GM23248 (cell line): ENCODE results near the gene PRKCE. TPM values are rescaled to one million over a fixed set of nuclear protein-coding genes. Genes with fewer than 3 reads are reported as not detected.
A peak's percentile ranks its signal among the peaks of the same experiment; 100 is the strongest.

Source experiments
- DNase-seq: peaks from one replicate; pipeline ENCODE4 v3.0.0-alpha.2; 2015
- H2AFZ ChIP-seq: fragments of 200-600 bp; sonication (generic); 2 replicates; pipeline ENCODE4 v1.6.1; 2016; ENCODE audit warnings: antibody characterized with exemption
- H3F3A ChIP-seq: fragments of 200-600 bp; sonication (generic); 2 replicates; pipeline ENCODE4 v1.6.1; 2016; ENCODE audit warnings: mild to moderate bottlenecking, antibody characterized with exemption, mixed run types; ENCODE audit not compliant: insufficient read depth
- H3K27ac ChIP-seq: fragments of 200-600 bp; sonication (generic); 2 replicates; pipeline ENCODE4 v1.5.1; 2016; ENCODE audit warnings: mild to moderate bottlenecking
- H3K27me3 ChIP-seq: fragments of 200-600 bp; sonication (generic); replicated peaks from 2 replicates; pipeline ENCODE4 v1.6.1; 2016; ENCODE audit warnings: mild to moderate bottlenecking; ENCODE audit not compliant: insufficient read depth
- H3K36me3 ChIP-seq: fragments of 200-600 bp; sonication (generic); 2 replicates; pipeline ENCODE4 v1.6.1; 2016; ENCODE audit warnings: low read depth, mild to moderate bottlenecking
- H3K4me1 ChIP-seq: fragments of 200-600 bp; sonication (generic); 2 replicates; pipeline ENCODE4 v1.6.1; 2016; ENCODE audit warnings: mild to moderate bottlenecking; ENCODE audit not compliant: insufficient read depth
- H3K4me2 ChIP-seq: fragments of 200-600 bp; sonication (generic); one replicate; pipeline ENCODE4 v1.6.1; 2016; ENCODE audit warnings: mild to moderate bottlenecking; ENCODE audit not compliant: unreplicated experiment
- H3K4me3 ChIP-seq: fragments of 200-600 bp; sonication (generic); 2 replicates; pipeline ENCODE4 v1.5.1; 2016; ENCODE audit warnings: mild to moderate bottlenecking
- H3K79me2 ChIP-seq: fragments of 200-600 bp; sonication (generic); 2 replicates; pipeline ENCODE4 v1.6.1; 2016; ENCODE audit warnings: mild to moderate bottlenecking; ENCODE audit not compliant: insufficient read depth
- H3K9ac ChIP-seq: fragments of 200-600 bp; sonication (generic); 2 replicates; pipeline ENCODE4 v1.6.1; 2016; ENCODE audit warnings: mild to moderate bottlenecking
- H3K9me2 ChIP-seq: fragments of 200-600 bp; sonication (generic); 2 replicates; pipeline ENCODE4 v1.6.1; 2016; ENCODE audit warnings: mixed run types, mild to moderate bottlenecking, moderate library complexity; ENCODE audit not compliant: insufficient read depth
- H3K9me3 ChIP-seq: fragments of 200-600 bp; sonication (generic); one replicate; pipeline ENCODE4 v1.6.1; 2017; ENCODE audit warnings: low read depth
- H4K20me1 ChIP-seq: fragments of 200-600 bp; sonication (generic); 2 replicates; pipeline ENCODE4 v1.6.0; 2016; ENCODE audit not compliant: insufficient read depth
- EZH2 ChIP-seq: fragments of 200-600 bp; sonication (generic); IDR thresholded peaks from 2 replicates; pipeline ENCODE4 v1.6.1; 2018; ENCODE audit warnings: antibody characterized with exemption, mild to moderate bottlenecking; ENCODE audit not compliant: insufficient read depth, poor library complexity, severe bottlenecking
- EZH2phosphoT487 ChIP-seq: fragments of 200-600 bp; sonication (generic); IDR thresholded peaks from 2 replicates; pipeline ENCODE4 v1.6.1; 2018; ENCODE audit warnings: antibody characterized with exemption, moderate library complexity, mild to moderate bottlenecking, low read depth; ENCODE audit not compliant: insufficient read depth
- WGBS, 2 experiments: methylation state at CpG; one replicate each; pipeline ENCODE4 v1.1.6; 2015 to 2017; ENCODE audit warnings: low lambda C conversion rate in 2 of 2, low coverage in 1 of 2; ENCODE audit errors: missing lambda C conversion rate in 2 of 2; 5-methylcytosine and 5-hydroxymethylcytosine counted together
- in situ Hi-C: fragments of 300-500 bp; cut with MboI; formaldehyde crosslinking; loops from 2 replicates; pipeline ENCODE4 v1.15.0; 2020
- polyA plus RNA-seq: library from polyadenylated mRNA; unstranded; fragments of >200 nt; fragmentation: Nextera tagmentation; extraction: Ambion mirVana; gene quantifications from 2 replicates; pipeline ENCODE4 v1.2.1, GENCODE V29; 2016
- total RNA-seq: library from RNA; depleted of rRNA; stranded (reverse); fragments of >200 nt; shearing (Covaris generic); gene quantifications from 2 replicates; pipeline ENCODE4 v1.2.3, GENCODE V29; 2014

Gene PRKCE
- total and polyA plus RNA-seq, 2 experiments from 2014 or later, result 5.9 to 7.0 TPM

DNA sequence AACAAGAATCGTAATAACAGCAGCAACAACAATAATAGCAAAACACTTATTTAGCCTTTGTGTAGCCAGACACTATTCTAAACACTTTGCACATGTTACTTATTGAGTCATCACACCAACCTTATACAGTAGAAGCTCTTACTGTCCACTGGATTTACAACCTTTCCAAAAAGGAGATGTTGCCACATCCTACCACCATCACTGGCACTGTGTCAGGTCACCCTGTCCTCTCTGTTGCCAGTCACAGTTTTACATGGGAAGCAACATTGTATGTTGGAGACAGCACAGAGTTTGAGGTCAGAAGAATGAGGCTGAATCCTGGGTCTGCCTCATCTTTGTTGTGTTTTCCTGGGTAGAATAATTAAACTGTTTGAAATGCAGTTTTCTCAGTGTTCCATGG is 444.4 kb downstream of the PRKCE start:
- Histone ChIP-seq H3K27ac (peak overlapping the region; percentile 58), H3K9me3 (no peaks in the 10 kb centered on the region), H4K20me1 (no peaks in the 10 kb centered on the region), H3K79me2 (no peaks in the 10 kb centered on the region), H3K27me3 (no peaks in the 10 kb centered on the region), H3K9me2 (no peaks in the 10 kb centered on the region), H3K36me3 (no peaks in the 10 kb centered on the region), H3K4me1 (peaks cover 37% of the 10 kb centered on the region), H2AFZ (no peak overlapping the region), H3K9ac (no peak overlapping the region), H3F3A (peaks cover 55% of the 10 kb centered on the region), H3K4me2 (no peak overlapping the region), H3K4me3 (no peak overlapping the region)
- DNase-seq, result peak; percentile 60
- 64 to 71% methylated on average over 1 of the region's 1 CpG for WGBS, 2 experiments
- TF ChIP-seq EZH2phosphoT487, result no peak
- no peak for TF ChIP-seq EZH2
- in situ Hi-C loops, result no loop called here

- peak; percentile 57 for DNase-seq
- Histone ChIP-seq H3K4me3 (no peak overlapping the region), H4K20me1 (no peaks in the 10 kb centered on the region)
Observed at GRCh38 chr2:46096260-46096659, 444.8 kb downstream of the PRKCE start.

GRCh38 chr2:46097714-46098480 is 446.4 kb downstream of the PRKCE start:
- Histone ChIP-seq H3K79me2 (no peaks in the 10 kb centered on the region), H3K4me1 (peaks cover 37% of the 10 kb centered on the region), H3K4me2 (peak overlapping the region; percentile 56), H3K9ac (peak overlapping the region; percentile 55), H4K20me1 (no peaks in the 10 kb centered on the region), H3K4me3 (peak overlapping the region; percentile 53), H3K27ac (peak overlapping the region; percentile 89), H3K9me3 (no peaks in the 10 kb centered on the region), H3K36me3 (no peaks in the 10 kb centered on the region), H3K27me3 (no peaks in the 10 kb centered on the region), H3K9me2 (no peaks in the 10 kb centered on the region), H3F3A (peaks cover 55% of the 10 kb centered on the region), H2AFZ (no peak overlapping the region)
- DNase-seq, result peak; percentile 97
- in situ Hi-C loops, result no loop called here
- 29 to 33% methylated on average over 4 of the region's 4 CpGs for WGBS, 2 experiments
- TF ChIP-seq EZH2 (no peak), EZH2phosphoT487 (no peak)

More at GRCh38 chr2:46096260-46096659, 444.8 kb downstream of the PRKCE start:
- H3K27me3 ChIP-seq, result no peaks in the 10 kb centered on the region
- peaks cover 37% of the 10 kb centered on the region for H3K4me1 ChIP-seq
- peak overlapping the region; percentile 58 for H3K27ac ChIP-seq
- peaks cover 55% of the 10 kb centered on the region for H3F3A ChIP-seq
- TF ChIP-seq EZH2 (no peak), EZH2phosphoT487 (no peak)
- in situ Hi-C loops, result no loop called here
- no peaks in the 10 kb centered on the region for H3K36me3 ChIP-seq
- H3K9me3 ChIP-seq, result no peaks in the 10 kb centered on the region
- H2AFZ ChIP-seq, result no peak overlapping the region
- H3K79me2 ChIP-seq, result no peaks in the 10 kb centered on the region
- 14 to 35% methylated on average over 1 of the region's 1 CpG for WGBS, 2 experiments
- no peak overlapping the region for H3K9ac ChIP-seq
- H3K4me2 ChIP-seq, result no peak overlapping the region
- H3K9me2 ChIP-seq, result no peaks in the 10 kb centered on the region

GRCh38 chr2:46098621-46099062 is 447.2 kb downstream of the PRKCE start:
- Histone ChIP-seq H4K20me1 (no peaks in the 10 kb centered on the region), H3K9me2 (no peaks in the 10 kb centered on the region), H2AFZ (peak overlapping the region; percentile 54), H3K79me2 (no peaks in the 10 kb centered on the region), H3K36me3 (no peaks in the 10 kb centered on the region), H3K9me3 (no peaks in the 10 kb centered on the region), H3K27ac (peak overlapping the region; percentile 89), H3K4me3 (peak overlapping the region; percentile 53), H3K27me3 (no peaks in the 10 kb centered on the region), H3F3A (peaks cover 55% of the 10 kb centered on the region), H3K4me2 (peak overlapping the region; percentile 56), H3K4me1 (peaks cover 37% of the 10 kb centered on the region), H3K9ac (peak overlapping the region; percentile 55)
- WGBS, 2 experiments, result 0 to 3% methylated on average over 1 of the region's 1 CpG
- in situ Hi-C loops, result no loop called here
- no peak for TF ChIP-seq EZH2
- TF ChIP-seq EZH2phosphoT487, result no peak
- DNase-seq, result peak; percentile 90
